Glomerular visceral epithelial cell (primary cell): ENCODE measurements around the gene SERPINA3.

Source experiments
- DNase-seq: peaks from one replicate; pipeline ENCODE4 v3.0.0-alpha.2; 2016; ENCODE audit errors: extremely low spot score

The SERPINA3 gene

GRCh38 chr14:94613720-94614644 lies 1.8 kb downstream of the SERPINA3 start:
- DNase-seq = no peak

- no peak for DNase-seq
Measured at GRCh38 chr14:94614802-94615201, 2.6 kb downstream of the SERPINA3 start.

- DNase-seq = no peak
Measured at GRCh38 chr14:94615254-94615653, 3.1 kb downstream of the SERPINA3 start.

- DNase-seq = no peak
Measured at GRCh38 chr14:94615823-94616570, 3.8 kb downstream of the SERPINA3 start.

- no peak for DNase-seq
Measured at GRCh38 chr14:94617366-94617941, 5.3 kb downstream of the SERPINA3 start.

- DNase-seq = no peak
Measured at GRCh38 chr14:94617988-94618822, 6.0 kb downstream of the SERPINA3 start.

- no peak for DNase-seq
Measured at GRCh38 chr14:94619297-94619696, 7.1 kb downstream of the SERPINA3 start.

- DNase-seq = no peak
Measured at GRCh38 chr14:94620597-94620996, 8.4 kb downstream of the SERPINA3 start.

- DNase-seq = no peak
Measured at GRCh38 chr14:94621358-94622134, 9.4 kb downstream of the SERPINA3 start.

- DNase-seq = no peak
Measured at GRCh38 chr14:94622653-94623421, 10.6 kb downstream of the SERPINA3 start.

GRCh38 chr14:94623422-94623809 lies 11.2 kb downstream of the SERPINA3 start:
- DNase-seq = no peak

GRCh38 chr14:94623856-94624499 lies 11.8 kb downstream of the SERPINA3 start:
- DNase-seq = no peak

GRCh38 chr14:94624537-94625352 lies 12.6 kb downstream of the SERPINA3 start:
- no peak for DNase-seq

- no peak for DNase-seq
Measured at GRCh38 chr14:94625353-94625635, 13.1 kb downstream of the SERPINA3 start.

- DNase-seq = no peak
Measured at GRCh38 chr14:94628578-94628977, 16.4 kb downstream of the SERPINA3 start.

GRCh38 chr14:94630396-94630795 lies 18.2 kb downstream of the SERPINA3 start:
- no peak for DNase-seq

GRCh38 chr14:94631050-94631449 lies 18.9 kb downstream of the SERPINA3 start:
- no peak for DNase-seq

GRCh38 chr14:94631536-94632304 lies 19.5 kb downstream of the SERPINA3 start:
- no peak for DNase-seq
